HL-60/S4 treated with phorbol 12-myristate 13-acetate at 8.2 ng/mL for 4 days and 3 days (cell line): ENCODE measurements around the gene LSM11.

ENCODE experiments used
- in situ Hi-C: fragments of 300-500 bp; cut with MboI; formaldehyde crosslinking; loops from 2 replicates; pipeline ENCODE4 v1.15.0; 2022; ENCODE audit warnings: low sequenced_read_pairs

LSM11 gene

DNA sequence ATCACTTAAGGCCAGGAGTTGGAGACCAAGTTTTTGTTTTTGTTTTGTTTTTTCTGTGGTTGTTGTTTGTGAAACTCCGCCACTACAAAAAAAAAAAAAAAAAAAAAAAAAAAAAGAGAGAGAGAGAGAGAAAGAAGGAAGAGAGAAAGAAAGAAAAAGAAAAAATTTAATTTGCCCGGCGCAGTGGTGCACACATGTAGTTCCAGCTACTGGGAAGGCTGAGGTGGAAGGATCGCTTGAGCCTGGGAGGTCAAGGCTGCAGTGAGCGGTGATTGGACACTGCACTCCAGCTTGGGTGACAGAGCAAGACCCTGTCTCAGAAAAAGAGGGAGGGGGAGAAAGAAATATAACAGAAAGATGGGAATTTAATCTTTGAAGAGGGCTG, 11.4 kb upstream of the LSM11 start:
- in situ Hi-C loops = no loop called here

DNA sequence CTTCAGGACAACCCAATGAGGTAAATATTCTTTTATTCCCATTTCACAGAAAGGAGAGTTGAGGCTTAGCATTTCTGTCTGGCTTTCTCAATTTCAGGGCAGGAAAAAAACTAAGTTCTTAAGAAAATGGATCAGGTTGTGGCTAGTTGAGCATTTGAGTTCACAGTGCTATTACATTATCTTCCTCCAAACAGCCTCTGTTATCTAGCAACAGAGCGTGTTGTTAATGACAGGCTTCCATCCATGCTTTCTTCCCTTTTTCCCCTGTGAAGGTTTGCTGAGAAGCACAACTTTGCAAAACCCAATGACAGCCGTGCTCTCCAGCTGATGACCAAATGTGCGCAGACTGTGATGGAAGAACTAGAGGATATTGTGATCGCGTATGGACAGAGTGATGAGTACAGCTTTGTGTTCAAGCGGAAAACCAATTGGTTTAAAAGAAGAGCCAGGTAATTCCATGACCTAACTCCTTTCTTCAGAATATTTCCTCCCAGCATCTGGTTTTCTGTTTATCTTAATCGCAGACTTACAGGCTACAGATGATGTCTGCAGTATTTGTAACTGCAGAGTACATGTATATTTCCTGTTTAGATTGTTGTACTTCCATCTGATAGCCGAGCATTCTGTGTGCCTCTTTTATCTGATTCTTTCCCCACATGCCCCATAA, 10.8 kb upstream of the LSM11 start:
- in situ Hi-C loops = no loop called here

DNA sequence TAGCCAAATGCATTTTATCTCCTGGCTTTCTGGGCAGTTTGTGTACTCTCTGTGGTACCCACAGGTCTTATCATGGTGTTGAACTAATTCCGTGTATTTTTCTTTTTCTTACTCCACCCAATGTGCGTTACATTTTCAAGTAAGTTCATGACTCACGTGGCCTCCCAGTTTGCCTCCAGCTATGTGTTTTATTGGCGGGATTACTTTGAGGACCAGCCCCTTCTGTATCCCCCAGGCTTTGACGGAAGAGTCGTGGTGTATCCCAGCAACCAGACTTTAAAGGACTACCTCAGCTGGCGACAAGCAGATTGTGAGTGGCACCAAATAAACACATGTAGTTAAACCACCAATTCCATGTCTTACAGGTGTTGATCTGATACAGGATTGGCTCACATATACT, 9.1 kb upstream of the LSM11 start:
- in situ Hi-C loops = no loop called here

DNA sequence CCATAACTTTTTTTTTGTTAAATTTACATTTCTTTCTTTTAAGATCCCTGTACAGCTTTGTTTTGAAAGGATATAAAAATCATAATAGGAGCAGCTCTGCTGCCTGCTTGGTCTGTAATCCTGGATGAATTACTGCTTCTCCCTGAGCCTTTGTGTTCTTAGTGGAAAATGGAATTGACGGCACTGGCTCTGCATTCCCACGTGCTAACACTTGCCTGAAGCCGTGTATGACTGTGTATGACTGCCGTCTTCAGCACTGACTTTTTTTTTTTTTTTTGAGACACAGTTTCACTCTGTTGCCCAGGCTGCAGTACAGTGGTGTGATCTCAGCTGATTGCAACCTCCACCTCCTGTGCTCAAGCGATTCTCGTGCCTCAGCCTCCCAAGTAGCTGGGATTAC, 7.5 kb upstream of the LSM11 start:
- in situ Hi-C loops = no loop called here

DNA sequence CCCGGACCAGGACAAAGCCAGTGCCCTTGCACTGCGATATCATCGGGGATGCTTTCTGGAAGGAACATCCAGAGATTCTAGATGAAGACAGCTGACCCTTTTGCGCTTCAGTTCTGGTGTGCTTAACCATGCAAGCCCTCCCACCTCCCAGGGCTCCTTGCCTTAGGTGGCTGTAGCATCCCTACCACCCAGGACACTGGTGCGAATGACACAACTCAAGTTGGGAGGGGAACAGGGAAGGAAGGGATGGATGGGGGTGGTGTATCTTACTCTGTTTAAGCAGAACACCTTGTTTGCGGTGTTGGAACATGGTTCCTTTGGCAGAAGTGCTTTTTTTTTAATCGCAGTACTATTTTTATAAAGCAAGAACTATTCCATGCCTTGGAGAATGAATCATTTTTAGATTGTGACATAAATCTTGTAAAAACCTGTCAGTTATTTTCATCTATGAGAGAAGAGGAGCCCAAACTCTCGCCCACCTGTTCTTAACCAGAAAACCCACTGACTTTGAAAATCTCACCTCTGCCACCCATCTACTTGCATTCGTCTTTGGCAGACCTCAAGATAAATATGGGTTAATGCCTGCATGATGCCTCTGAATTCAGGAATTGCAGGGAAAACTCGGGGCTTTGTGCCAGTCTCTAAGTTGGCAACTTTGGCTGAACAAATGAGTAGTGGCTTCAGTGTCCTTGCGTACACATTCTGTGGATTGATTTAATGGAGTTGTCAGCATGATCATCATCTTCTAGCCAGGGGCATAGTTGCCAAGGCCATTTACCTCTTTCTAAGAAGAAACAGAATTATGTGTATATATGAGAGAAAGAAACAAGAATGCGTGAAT, 3.9 kb upstream of the LSM11 start:
- in situ Hi-C loops = no loop called here

DNA sequence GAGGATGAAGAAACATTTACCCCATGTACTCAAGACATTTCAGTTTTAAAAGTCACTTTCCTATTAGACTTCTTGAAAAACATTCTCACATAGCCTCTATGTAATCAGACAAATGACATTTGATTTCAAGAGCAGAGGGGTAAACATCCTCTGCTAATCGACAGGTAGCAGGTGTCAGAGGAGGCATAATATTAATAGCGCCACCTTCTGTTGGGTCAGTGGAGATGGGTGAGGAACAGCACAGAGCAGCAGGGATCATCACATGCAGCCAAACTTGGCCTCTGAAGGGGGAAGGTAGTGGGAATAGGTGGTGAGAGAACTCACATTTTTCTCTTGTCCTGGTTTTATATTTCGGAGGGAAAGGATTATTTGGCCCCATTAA, 3.3 kb upstream of the LSM11 start:
- in situ Hi-C loops = no loop called here

DNA sequence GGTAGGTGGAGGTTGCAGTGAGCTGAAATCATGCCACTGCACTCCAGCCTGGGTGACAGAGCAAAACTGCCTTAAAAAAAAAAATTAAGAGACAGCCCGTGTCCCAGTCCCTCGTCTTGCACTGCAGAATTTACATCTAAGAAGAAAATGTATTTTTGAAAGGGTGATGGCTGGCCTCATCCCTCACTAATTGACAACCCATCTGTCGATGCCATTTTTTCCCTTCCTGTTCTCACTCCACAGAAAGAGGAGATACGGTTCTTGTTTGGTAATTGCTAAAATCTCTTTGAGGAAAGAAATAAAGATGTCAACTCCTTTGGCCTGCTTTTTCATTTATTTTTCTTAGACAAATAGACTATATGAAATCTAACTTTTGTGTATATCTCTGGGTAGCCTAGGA, 2.4 kb upstream of the LSM11 start:
- in situ Hi-C loops = no loop called here

DNA sequence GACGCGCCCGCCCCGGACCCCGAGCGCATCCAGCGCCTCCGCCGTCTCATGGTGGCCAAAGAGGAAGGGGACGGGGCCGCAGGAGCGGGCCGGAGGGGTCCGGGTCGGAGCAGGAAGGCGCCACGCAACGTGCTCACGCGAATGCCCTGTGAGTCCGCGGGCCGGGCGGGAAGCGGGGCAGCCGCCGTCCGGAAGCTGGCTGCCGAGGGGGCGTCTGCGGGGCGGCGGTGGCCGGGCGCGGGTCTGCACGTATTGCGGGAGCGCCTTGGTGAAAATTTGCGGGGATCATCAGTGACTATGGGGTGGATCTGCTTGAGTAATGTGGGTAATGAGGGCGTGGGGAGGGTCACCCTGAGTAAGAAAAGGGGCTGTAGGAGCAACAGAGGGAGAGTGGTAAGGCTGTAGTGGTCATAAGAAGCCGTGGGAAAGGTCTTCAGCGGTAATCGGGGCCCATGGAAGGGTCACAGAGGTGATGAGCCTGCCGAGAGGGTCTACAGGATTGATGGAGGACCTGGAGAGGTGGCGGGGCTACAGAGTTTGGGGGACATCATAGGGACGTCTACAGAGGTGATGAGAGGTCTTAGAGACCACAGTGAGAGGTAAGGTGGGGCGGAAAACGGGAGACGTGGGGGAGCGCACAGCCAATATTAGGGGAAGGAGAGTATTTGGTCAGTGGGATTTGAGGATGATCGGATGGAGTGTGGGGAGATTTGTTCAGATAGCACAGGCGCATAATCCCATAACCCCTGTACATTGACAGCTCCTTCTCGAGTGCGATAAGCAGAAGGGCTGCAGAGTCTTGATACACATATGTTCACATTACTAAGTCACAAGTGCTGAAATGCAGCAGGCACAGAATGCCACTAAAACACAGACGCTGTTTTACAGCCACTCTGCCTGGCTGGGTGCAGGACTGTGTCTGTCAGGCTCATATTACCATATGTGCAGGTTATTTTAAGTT, 819 bp downstream of the LSM11 start:
- in situ Hi-C loops = no loop called here

DNA sequence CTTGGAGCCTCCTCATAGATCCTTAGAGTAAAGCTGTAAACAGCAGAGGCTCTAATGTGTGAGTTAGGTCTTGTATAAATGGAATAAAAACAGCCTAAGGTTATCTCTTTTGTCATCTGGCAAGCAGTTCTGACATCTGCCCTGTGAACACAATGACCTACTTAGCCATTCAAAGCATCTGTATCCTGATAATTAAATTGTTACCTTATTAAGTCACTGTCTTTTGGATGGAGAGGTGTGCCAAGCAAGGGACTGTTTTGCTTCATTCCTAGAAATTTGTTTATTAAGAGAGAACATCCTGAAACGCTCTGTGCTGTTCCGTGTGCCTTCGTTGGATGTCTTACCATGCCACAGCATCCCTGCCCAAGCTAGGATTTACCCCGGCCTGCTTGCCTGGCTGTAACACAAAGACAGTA, 1.5 kb downstream of the LSM11 start:
- in situ Hi-C loops = no loop called here

DNA sequence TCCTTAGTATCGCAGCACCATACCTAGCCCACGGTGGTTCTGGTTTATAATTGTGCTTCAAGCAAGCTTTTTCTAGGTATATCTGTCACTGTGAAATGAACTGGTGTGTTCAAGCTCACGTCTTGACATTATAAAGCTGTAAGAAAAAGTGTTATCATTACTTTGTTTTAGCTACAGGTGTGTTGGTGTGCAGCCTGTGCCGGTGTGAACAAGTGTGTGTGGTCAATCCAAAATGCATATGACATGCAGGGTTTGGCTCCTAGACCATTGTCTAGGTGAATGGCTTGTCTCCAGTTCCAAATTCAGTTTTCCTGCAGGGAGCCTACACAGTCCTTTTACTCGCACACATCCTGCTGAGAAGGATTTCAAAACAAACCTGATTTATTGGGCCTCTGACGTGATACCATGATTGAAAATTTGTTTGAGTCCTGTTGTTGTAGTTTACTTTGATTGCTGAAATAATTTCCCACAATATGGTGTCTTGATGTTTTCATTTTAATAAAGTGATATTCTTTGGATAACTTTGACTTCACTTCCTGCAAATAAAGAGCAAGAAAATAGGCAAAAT, 3.7 kb downstream of the LSM11 start:
- in situ Hi-C loops = no loop called here

DNA sequence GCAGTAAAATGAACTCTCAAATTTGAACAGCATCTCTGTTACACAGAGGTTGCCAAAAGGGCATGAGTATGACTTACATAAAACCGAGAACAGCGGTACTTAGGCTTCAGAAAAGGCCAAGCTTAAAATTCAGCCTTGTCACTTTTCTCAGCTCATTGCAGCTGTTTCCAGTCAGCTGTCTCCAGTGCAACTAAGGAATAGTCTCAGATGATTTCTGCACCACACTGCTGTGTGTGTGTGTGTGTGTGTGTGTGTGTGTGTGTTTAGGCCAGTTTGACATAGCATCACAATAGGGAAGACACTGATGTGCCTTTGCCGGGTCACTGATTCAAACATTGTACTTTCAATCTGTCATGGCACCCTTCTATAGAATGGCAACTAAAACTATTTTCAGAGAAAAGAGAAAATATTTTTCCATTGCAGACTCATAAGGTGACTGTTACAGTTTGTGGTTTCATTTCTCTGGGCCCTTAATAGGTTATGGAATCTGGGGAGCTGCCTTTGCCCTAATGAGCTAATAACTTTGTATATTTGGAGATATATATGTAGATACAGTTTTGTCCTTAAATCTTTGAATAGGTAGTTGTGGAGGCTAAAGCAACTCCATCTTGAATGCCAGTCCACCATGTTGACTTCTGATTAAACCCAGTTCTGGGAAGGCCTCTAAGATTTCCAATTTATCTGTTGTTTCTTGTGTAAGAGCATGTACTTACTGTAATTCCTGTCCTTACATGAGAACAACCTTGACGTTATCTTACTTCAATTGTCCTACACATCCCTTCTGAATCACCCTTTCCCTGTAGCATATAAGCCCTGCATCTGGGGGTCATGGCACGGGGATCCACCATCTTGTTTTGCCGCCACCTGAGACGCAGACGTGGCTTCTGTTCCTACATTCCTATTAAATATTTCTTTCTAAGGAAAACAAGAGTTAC, 4.5 kb downstream of the LSM11 start:
- in situ Hi-C loops = no loop called here

DNA sequence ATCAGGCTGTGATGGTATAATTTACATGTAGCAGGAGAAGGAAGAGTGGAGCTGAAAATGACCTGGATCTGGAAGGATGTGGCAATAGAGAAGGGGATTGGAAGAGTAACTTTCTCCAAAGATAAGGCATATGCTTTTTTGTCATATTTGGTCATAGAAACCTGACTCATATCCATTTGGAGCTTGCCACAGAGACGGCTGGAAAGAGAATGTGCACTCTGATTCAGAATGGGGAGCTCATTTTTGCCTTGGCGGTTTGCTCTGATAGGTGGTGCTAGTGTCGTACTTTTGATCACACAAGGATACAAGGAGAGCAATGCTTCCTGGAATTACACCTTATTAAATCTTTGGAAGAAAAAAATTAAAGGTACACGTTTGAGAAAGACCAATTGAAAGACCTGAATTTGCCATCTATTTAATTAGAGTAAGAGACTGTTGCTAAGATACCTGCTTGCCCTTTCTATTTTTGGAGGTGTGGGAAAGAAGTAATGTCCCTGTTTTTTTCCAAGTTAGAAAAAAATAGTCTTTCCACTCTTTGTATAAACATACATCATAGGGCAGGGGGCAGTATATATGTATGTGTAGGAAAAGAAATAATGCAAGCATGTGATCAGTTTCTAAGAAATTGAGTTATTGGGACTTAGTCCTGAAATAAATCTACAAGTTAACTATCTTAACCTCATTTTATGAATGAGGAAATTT, 5.4 kb downstream of the LSM11 start:
- in situ Hi-C loops = no loop called here

DNA sequence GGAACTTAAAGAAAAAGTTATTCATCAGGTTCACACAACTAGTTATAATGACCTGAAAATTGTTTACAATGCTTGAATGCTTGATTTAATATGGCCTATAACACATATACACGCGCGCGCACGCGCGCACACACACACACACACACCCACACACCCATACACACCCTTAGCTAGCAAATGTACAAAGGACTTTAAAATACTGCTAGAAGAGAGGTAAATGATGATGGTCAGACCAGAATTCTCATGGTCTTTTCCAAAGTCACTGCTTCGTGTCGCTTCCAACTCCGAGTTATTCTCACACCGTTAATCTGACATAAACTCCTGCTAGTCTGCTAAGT, 5.9 kb downstream of the LSM11 start:
- in situ Hi-C loops = no loop called here

DNA sequence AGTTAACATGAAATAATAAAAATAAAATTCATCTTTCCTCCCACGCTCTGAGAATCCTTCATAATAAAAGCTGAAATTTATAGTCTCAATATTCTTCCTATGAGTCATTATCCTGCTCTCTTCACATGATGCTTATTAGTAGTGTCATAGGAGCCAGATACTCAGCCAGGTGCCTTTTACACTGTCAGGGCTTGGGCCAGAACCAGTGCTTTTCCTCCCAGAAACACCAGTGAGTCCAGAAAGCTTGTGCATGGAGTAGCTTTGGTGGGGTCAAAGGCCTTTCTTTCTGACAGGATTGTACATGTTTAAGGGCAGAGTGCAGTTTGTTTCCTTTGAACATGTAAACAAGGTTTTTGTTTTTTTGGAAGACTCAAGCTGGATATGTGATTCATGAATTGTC, 6.8 kb downstream of the LSM11 start:
- in situ Hi-C loops = no loop called here

DNA sequence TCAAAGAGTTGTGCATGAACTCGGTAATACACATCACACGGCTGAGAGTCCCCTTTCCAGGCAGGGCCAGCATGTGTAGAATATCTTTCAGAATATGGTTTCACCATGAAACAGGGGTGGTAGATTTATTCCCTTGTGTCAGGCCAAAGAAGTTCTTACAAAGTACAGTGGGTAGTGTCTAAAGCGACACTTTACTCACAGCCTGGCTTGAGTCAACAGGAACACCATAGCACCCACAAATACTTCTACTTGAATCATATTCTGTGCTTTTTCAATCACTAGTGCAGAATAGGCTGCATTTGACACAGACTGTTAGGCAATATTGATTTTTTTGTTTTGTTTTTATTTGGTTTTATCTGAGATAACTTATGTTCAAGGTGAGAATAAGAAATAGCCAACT, 12.6 kb downstream of the LSM11 start:
- in situ Hi-C loops = no loop called here

DNA sequence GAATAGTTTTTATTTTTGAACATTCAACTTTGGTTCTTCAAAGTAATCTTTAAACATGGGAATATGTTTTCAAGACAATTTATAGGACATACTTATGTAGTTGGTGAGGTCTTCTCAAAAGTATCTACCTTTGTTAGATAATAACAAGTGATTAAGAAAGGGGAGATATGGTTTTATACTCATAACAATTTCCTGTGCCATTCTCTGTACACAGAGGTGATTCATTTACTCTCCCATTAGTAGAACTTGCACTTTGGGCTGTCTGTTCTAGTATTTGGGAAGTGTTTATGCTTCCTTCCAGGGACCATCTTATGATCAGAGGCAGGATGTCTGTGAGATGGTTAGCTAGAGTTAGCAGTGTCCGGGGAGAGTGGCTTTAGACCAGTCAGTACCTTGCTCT, 15.2 kb downstream of the LSM11 start:
- in situ Hi-C loops = no loop called here

DNA sequence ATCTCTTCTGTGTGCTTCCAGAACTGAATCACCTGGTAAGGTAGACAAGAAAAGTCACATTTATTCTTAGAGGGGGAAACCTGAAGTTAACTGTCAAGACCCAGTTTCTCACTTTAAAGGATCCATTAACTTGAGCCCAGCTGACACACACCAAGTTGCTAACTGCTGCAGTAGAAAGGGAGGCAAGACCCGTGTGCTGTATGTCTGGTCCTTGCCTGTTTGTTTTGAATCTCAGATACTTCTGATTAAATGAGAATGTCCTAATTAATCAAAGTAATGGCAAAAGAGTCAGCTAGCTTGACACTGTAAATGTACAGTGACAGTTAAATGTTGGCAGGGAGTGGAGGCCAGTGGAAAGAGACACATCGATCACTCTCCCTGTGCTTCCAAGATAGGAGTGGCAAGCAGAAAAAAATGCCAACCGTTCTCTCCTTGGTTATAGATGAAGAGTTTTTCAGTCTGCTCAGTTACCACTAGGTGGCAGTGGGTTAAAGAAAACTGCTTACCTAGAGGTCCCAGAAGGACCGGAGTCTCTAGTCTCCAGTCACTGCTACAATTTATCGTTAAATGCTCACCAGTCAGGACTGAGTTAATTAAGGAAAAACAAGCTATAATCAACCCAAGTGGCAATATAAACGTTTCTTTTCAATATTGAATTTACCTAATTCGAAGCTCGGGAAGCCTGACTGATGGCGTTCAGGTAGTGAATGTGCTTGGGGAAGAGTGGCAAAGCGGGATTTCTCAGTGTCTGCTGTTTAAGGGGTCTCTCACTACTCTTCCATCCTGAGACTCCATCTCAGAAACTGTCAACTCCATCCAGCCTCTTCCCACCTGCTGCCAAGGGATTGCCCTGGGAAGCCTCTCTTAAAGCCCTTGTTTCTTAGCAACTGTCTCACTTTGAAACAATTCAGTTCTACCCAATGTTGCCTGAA, 18.4 kb downstream of the LSM11 start:
- in situ Hi-C loops = no loop called here

DNA sequence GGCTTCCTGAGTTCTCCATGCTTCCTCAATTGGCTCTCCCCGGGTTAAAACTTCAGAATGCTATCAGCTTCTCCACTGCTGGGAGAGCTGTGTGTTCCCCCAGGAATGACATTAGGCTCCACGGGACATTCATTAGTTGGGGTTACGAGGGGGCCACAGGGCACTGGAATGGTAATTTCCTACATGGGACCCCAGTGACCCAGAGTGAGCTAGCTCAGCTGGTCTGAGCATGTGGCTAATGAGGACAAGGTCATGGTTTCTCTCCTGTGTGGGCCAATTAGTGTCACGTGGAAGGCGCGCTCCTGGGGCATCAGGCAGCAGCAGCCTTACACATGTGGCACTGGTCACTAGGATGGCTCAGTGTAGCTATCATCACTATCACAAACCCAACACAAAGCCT, 21.0 kb downstream of the LSM11 start:
- in situ Hi-C loops = no loop called here

DNA sequence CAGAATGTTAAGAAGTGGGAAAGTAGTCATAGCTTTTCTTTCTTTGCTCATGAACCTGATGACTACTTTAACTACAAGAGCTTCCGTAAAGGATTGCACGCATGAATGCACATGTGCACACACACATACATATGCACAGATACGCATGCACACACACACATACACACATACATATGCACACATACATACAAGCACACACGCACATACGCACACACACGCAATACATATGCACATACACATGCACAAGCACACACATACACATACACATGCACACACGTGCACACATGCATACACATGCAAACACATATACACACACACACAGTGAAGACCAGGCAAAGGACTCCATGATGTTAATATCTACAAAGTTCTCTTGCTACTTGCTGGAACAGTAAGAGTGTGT, 22.9 kb downstream of the LSM11 start:
- in situ Hi-C loops = no loop called here
